PC-3 (cell line): ENCODE measurements around the gene SGMS1. TPM values are rescaled to one million over a fixed set of nuclear protein-coding genes. Genes with fewer than 3 reads are reported as not detected.
"Not testable (repeated sequence)": the region's sequence is repeated elsewhere in the genome, so short reads cannot be mapped to it uniquely, and the experiment has no call there.

Source experiments
- ATAC-seq: fragments of 200-7000 bp; cut with Tn5 transposase; 2 replicates; pipeline ENCODE4 v1.9.1; 2020; ENCODE audit warnings: mild to moderate bottlenecking, moderate library complexity
- BruUV-seq: library from RNA; stranded (reverse); fragments of 400-500 nt; replicated peaks from 2 replicates; lab custom pipeline; 2021; lab: Mats Ljungman, UMichigan
- CTCF ChIA-PET: fragments of 300-600 bp; sonication (Branson Sonifier 250); formaldehyde crosslinking; loops from one replicate; lab custom pipeline; 2022; ENCODE audit warnings: antibody characterized with exemption; lab: Charles Lee
- POLR2A ChIA-PET: fragments of 300-600 bp; sonication (Branson Sonifier 250); formaldehyde crosslinking; loops from one replicate; lab custom pipeline; 2022; ENCODE audit warnings: antibody characterized with exemption; ENCODE audit not compliant: unreplicated experiment; lab: Charles Lee
- DNase-seq: peaks from one replicate; pipeline ENCODE4 v3.0.0-alpha.2; 2015
- H2AFZ ChIP-seq: fragments of 300-600 bp; sonication (generic); 2 replicates; pipeline ENCODE4 v1.6.0; 2016; ENCODE audit warnings: antibody characterized with exemption, low read length
- H3F3A ChIP-seq: fragments of 300-600 bp; sonication (generic); one replicate; pipeline ENCODE4 v1.6.0; 2017; ENCODE audit warnings: antibody characterized with exemption, low read length, control low read depth, mild to moderate bottlenecking; ENCODE audit not compliant: unreplicated experiment
- H3K27ac ChIP-seq: fragments of 300-600 bp; sonication (generic); 2 replicates; pipeline ENCODE4 v1.5.1; 2016; ENCODE audit warnings: mild to moderate bottlenecking, low read length
- H3K27me3 ChIP-seq: fragments of 300-600 bp; sonication (generic); 2 replicates; pipeline ENCODE4 v1.6.1; 2016; ENCODE audit warnings: low read length, mixed read lengths
- H3K36me3 ChIP-seq: fragments of 300-600 bp; sonication (generic); 2 replicates; pipeline ENCODE4 v1.6.1; 2016; ENCODE audit warnings: low read depth, mixed run types, low read length, mixed read lengths
- H3K4me1 ChIP-seq: fragments of 300-600 bp; sonication (generic); 2 replicates; pipeline ENCODE4 v1.5.1; 2016; ENCODE audit warnings: low read length; ENCODE audit not compliant: insufficient read depth
- H3K4me2 ChIP-seq: fragments of 300-600 bp; sonication (generic); 2 replicates; pipeline ENCODE4 v1.6.0; 2016; ENCODE audit warnings: low read length
- H3K4me3 ChIP-seq: fragments of 300-600 bp; sonication (generic); 2 replicates; pipeline ENCODE4 v1.5.1; 2016; ENCODE audit warnings: mild to moderate bottlenecking, low read length, mixed read lengths
- H3K79me2 ChIP-seq: fragments of 300-600 bp; sonication (generic); 2 replicates; pipeline ENCODE4 v1.6.1; 2017; ENCODE audit warnings: low read length, mixed read lengths
- H3K9ac ChIP-seq: fragments of 300-600 bp; sonication (generic); 2 replicates; pipeline ENCODE4 v1.6.0; 2016; ENCODE audit warnings: mild to moderate bottlenecking, low read length
- H3K9me2 ChIP-seq: fragments of 300-600 bp; sonication (generic); replicated peaks from 2 replicates; pipeline ENCODE4 v1.6.1; 2016; ENCODE audit warnings: mixed run types, low read length, mixed read lengths
- H3K9me3 ChIP-seq: fragments of 300-600 bp; sonication (generic); 2 replicates; pipeline ENCODE4 v1.6.1; 2016; ENCODE audit warnings: low read length, mixed read lengths
- H4K20me1 ChIP-seq: fragments of 300-600 bp; sonication (generic); 2 replicates; pipeline ENCODE4 v1.6.1; 2016; ENCODE audit warnings: low read length, mixed read lengths
- EZH2 ChIP-seq: fragments of 300-600 bp; sonication (generic); IDR thresholded peaks from one replicate; pipeline ENCODE4 v1.6.1; 2017; ENCODE audit warnings: antibody characterized with exemption, mild to moderate bottlenecking, low read length; ENCODE audit not compliant: unreplicated experiment
- EZH2phosphoT487 ChIP-seq: fragments of 300-600 bp; sonication (generic); IDR thresholded peaks from 2 replicates; pipeline ENCODE4 v1.6.1; 2018; ENCODE audit warnings: mild to moderate bottlenecking, antibody characterized with exemption, low read length, borderline replicate concordance
- intact Hi-C: fragments of 100-400 bp; cut with micrococcal nuclease; formaldehyde crosslinking; loops from 2 replicates; pipeline ENCODE4 v1.9.0; 2023
- total RNA-seq: library from RNA; depleted of rRNA; stranded (reverse); fragments of >200 nt; gene quantifications from 2 replicates; pipeline ENCODE4 v1.2.3, GENCODE V29; 2014; rRNA removed
- TF ChIP-seq, protein P1 (sequence below): fragments of 300-600 bp; sonication (generic); conservative IDR thresholded peaks from 2 replicates; pipeline ENCODE4 v1.5.1; 2017; ENCODE audit warnings: antibody characterized with exemption, low read depth, mild to moderate bottlenecking, low read length

SGMS1 gene
- total RNA-seq, 1 experiment from 2014 or later, result 61.4 TPM

DNA sequence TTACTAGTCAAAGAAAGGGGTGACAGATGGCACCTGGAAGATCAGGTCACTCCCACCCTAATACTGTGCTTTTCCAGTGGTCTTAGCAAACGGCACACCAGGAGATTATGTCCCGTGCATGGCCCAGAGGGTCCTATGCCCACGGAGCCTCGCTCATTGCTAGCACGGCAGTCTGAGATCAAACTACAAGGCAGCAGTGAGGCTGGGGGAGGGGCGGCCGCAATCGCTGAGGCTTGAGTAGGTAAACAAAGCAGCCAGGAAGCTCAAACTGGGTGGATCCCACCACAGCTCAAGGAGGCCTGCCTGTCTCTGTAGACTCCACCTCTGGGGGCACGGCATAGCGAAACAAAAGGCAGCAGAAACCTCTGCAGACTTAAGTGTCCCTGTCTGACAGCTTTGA is 361.1 kb downstream of the SGMS1 start:
- H3K9me3 ChIP-seq, DNase-seq, H3K4me2 ChIP-seq, ATAC-seq, H3K36me3 ChIP-seq, H2AFZ ChIP-seq, H3K4me3 ChIP-seq, H4K20me1 ChIP-seq, POLR2A ChIA-PET, H3K27ac ChIP-seq, BruUV-seq, H3K9ac ChIP-seq, H3F3A ChIP-seq, intact Hi-C loops, H3K9me2 ChIP-seq, CTCF ChIA-PET, H3K4me1 ChIP-seq, H3K79me2 ChIP-seq: not testable (repeated sequence)
- peaks cover 25% of the 10 kb centered on the region for H3K27me3 ChIP-seq

DNA sequence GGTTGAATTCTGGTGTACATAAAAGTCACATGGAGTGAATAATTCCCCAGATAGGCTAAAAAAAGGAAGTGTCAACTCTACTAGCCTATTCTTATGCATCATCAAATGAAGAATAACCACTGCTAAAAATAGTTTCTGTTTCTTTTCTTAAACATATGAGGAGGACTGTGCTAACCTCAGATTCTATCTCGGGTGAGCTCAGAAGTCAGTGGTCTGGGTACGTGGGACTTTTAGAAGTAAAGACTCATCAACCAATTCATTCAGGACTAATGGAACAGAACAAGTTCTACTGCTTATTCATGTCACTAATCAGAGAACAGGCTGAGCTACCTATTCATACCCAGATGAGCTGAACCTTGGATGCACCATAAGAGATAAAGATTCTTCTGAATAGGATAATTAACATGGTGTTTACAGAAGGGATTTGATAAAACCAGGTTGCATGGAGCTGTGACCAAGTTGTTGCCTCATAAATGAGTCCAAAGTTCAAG is 362.9 kb downstream of the SGMS1 start:
- Histone ChIP-seq H3K9me3 (no peaks in the 10 kb centered on the region), H3K9ac (no peak overlapping the region), H3K79me2 (no peaks in the 10 kb centered on the region), H3K27ac (no peak overlapping the region), H2AFZ (no peak overlapping the region), H3K4me1 (no peaks in the 10 kb centered on the region), H3K4me3 (no peak overlapping the region), H3K4me2 (no peak overlapping the region), H3K27me3 (peaks cover 38% of the 10 kb centered on the region), H4K20me1 (no peaks in the 10 kb centered on the region), H3K36me3 (no peaks in the 10 kb centered on the region), H3F3A (no peaks in the 10 kb centered on the region), H3K9me2 (no peaks in the 10 kb centered on the region)
- POLR2A ChIA-PET, result interaction anchor here (0.5 kb wide), 1 partner anchor 255 kb away, joined by 3 read pairs; no protein-coding TSS in a partner anchor
- intact Hi-C loops, result no loop called here
- BruUV-seq, result no TSS peak
- no peak for ATAC-seq
- DNase-seq, result no peak
- CTCF ChIA-PET, result interaction anchor here (1.0 kb wide), 1 partner anchor 65 kb away, joined by 3 read pairs; no protein-coding TSS in a partner anchor
- TF ChIP-seq, protein P1, sequence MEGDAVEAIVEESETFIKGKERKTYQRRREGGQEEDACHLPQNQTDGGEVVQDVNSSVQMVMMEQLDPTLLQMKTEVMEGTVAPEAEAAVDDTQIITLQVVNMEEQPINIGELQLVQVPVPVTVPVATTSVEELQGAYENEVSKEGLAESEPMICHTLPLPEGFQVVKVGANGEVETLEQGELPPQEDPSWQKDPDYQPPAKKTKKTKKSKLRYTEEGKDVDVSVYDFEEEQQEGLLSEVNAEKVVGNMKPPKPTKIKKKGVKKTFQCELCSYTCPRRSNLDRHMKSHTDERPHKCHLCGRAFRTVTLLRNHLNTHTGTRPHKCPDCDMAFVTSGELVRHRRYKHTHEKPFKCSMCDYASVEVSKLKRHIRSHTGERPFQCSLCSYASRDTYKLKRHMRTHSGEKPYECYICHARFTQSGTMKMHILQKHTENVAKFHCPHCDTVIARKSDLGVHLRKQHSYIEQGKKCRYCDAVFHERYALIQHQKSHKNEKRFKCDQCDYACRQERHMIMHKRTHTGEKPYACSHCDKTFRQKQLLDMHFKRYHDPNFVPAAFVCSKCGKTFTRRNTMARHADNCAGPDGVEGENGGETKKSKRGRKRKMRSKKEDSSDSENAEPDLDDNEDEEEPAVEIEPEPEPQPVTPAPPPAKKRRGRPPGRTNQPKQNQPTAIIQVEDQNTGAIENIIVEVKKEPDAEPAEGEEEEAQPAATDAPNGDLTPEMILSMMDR, result no peak
- TF ChIP-seq EZH2 (no peak), EZH2phosphoT487 (no peak)

Other genes starting within 250 kb of the SGMS1 start
- gene ASAH2B, start 116.0 kb upstream of the SGMS1 start, total RNA-seq, result 19.6 and 21.8 TPM in 2 replicates